ENCODE measurements around the gene ZBTB7C.

- TF ChIP-seq CTCF (conservative IDR thresholded peaks at IDR 0.05; ENCODE audit: low read length): no peak
- no peak for TF ChIP-seq EZH2phosphoT487 (IDR thresholded peaks at IDR 0.05; ENCODE audit: borderline replicate concordance)
These were observed 124.4 kb downstream of the ZBTB7C start for GRCh38 chr18:48284743-48285142.

All from Loucy (cell line).